Lung (tissue), 12 donors: Measurements from ENCODE around the gene SUGCT. TPM values are rescaled to one million over a fixed set of nuclear protein-coding genes. Genes with fewer than 3 reads are reported as not detected.

Source experiments
- ATAC-seq: fragments of 200-7000 bp; cut with Tn5 transposase; one replicate; pipeline ENCODE4 v1.9.1; 2020; ENCODE audit warnings: moderate number of reproducible peaks; ENCODE audit not compliant: insufficient read depth, low FRiP score
- DNase-seq, 3 donors: peaks; one replicate each; pipeline ENCODE4 v3.0.0-alpha.2; 2013 to 2017
- H3K27ac ChIP-seq, 2 donors: one replicate each; pipeline ENCODE4 v1.5.1; 2013; ENCODE audit warnings: mild to moderate bottlenecking in 2 of 2, moderate library complexity in 2 of 2, control low read depth in 1 of 2, inconsistent platforms in 1 of 2, low read depth in 1 of 2, low read length in 1 of 2
- H3K27me3 ChIP-seq, 3 donors: one replicate each; pipeline ENCODE4 v1.5.1; 2013; ENCODE audit warnings: low read length in 2 of 3; ENCODE audit not compliant: control insufficient read depth in 3 of 3, insufficient read depth in 3 of 3
- H3K36me3 ChIP-seq, 4 donors: one replicate each; pipeline ENCODE4 v1.5.1; 2013; ENCODE audit warnings: low read length in 4 of 4, mild to moderate bottlenecking in 1 of 4, moderate library complexity in 1 of 4; ENCODE audit not compliant: control insufficient read depth in 4 of 4, insufficient read depth in 4 of 4
- H3K4me1 ChIP-seq, 5 donors: one replicate each; pipeline ENCODE4 v1.5.1; 2013; ENCODE audit warnings: low read length in 5 of 5, mild to moderate bottlenecking in 2 of 5, moderate library complexity in 1 of 5; ENCODE audit not compliant: control insufficient read depth in 5 of 5, insufficient read depth in 5 of 5
- H3K4me3 ChIP-seq: one replicate; pipeline ENCODE4 v1.5.1; 2013; ENCODE audit warnings: mild to moderate bottlenecking, control low read depth, moderate library complexity
- H3K9ac ChIP-seq, 2 donors: one replicate each; pipeline ENCODE4 v1.5.1; 2013; ENCODE audit warnings: low read length in 2 of 2, control low read depth in 1 of 2; ENCODE audit not compliant: insufficient read depth in 1 of 2
- H3K9me3 ChIP-seq, 4 donors: one replicate each; pipeline ENCODE4 v1.5.1; 2013; ENCODE audit warnings: low read length in 3 of 4, mild to moderate bottlenecking in 1 of 4, moderate library complexity in 1 of 4; ENCODE audit not compliant: control insufficient read depth in 4 of 4, insufficient read depth in 3 of 4
- WGBS, 2 donors: extraction: QIAGEN DNeasy Blood & Tissue Kit; methylation state at CpG; one replicate each; pipeline ENCODE4 v1.1.7; 2013; 5-methylcytosine and 5-hydroxymethylcytosine counted together
- polyA plus RNA-seq, 2 donors: library from polyadenylated mRNA; stranded (reverse); fragments of 200-250 nt; gene quantifications; one replicate each; pipeline ENCODE4 v1.2.1, GENCODE V29; 2013
- total RNA-seq, 2 donors: library from RNA; depleted of rRNA in 1 of 2; stranded (reverse); fragments of >200 nt in 1 of 2; gene quantifications; one replicate each; pipeline ENCODE4 v1.2.1, GENCODE V29; 2014 to 2021
- TF ChIP-seq, protein P1 (sequence below): IDR thresholded peaks from 2 replicates; pipeline ENCODE4 v1.5.1; 2012; ENCODE audit warnings: mild to moderate bottlenecking; ENCODE audit errors: control extremely low read depth, extremely low read depth
- donor health status: control.
- donor health status: control.
- donor health status: Bipolar disorder and iron deficiency.
- donor health status: healthy.
- donor health status: DM: yes; HTN: yes; CAD: no.

SUGCT gene
- total and polyA plus RNA-seq, 4 donors, result 0.23 to 4.2 (median 1.8) TPM

DNA sequence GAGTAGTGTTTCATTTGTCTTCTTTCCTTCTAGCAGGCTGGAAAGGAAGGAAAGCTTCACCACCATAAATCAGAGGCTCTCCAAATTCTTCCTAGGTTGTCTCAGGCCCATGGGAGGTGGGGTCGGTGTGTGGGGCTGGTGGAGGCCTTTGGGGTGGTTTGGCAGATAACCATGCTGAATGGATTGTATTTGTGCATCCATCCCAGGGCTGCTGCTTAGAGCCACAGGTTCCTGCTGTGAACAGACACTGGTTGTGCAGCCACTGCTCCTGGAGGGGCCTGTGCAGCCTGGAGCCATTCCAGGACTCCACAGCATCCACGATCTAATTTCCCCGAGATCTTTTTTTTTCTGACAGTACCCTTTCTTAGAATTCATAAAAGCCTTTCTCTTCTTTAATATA, 741.8 kb downstream of the SUGCT start:
- H3K9me3 ChIP-seq, result peaks cover 0 to 4% (median under 1%) of the 10 kb centered on the region in 4 donors
- H3K27me3 ChIP-seq, result no peaks in the 10 kb centered on the region
- TF ChIP-seq, protein P1, sequence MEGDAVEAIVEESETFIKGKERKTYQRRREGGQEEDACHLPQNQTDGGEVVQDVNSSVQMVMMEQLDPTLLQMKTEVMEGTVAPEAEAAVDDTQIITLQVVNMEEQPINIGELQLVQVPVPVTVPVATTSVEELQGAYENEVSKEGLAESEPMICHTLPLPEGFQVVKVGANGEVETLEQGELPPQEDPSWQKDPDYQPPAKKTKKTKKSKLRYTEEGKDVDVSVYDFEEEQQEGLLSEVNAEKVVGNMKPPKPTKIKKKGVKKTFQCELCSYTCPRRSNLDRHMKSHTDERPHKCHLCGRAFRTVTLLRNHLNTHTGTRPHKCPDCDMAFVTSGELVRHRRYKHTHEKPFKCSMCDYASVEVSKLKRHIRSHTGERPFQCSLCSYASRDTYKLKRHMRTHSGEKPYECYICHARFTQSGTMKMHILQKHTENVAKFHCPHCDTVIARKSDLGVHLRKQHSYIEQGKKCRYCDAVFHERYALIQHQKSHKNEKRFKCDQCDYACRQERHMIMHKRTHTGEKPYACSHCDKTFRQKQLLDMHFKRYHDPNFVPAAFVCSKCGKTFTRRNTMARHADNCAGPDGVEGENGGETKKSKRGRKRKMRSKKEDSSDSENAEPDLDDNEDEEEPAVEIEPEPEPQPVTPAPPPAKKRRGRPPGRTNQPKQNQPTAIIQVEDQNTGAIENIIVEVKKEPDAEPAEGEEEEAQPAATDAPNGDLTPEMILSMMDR, result no peak
- no peaks in the 10 kb centered on the region for H3K36me3 ChIP-seq
- H3K27ac ChIP-seq, result no peak overlapping the region
- no peak overlapping the region for H3K9ac ChIP-seq
- DNase-seq (no peak), ATAC-seq (no peak)
- 87% methylated on average over 3 of the region's 3 CpGs for WGBS, 2 donors
- H3K4me1 ChIP-seq, result no peaks in the 10 kb centered on the region
- H3K4me3 ChIP-seq, result no peak overlapping the region

DNA sequence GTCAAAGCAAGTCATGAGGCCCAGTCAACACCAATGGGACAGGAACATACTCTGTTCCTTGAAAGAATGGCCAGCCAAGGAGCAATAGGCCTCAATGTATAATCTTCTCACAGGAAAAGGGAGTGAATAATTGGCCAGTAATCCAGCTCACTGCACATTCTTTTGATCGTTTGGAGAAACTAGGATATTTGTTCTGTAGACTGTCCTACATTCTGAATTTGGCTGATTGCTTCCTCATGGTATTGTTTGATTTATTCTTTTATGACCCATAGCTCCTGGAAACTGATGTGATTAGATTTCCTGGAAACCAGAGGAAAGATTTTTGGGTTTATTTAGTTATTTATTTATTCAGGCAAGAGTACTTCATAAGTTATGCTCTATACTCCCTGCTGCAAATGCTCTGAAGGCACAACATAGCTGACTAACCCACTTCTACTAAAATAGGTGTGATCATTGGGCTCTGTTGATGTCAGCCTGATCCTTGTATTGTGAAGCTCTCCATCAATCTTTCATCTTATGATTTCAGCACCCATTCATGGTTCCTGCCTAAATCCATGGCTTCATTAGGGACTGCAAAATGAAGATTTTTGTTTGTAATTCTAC, 745.2 kb downstream of the SUGCT start:
- H3K27ac ChIP-seq, result no peak overlapping the region
- WGBS, 2 donors, result 48 to 71% methylated on average over 1 of the region's 1 CpG

DNA sequence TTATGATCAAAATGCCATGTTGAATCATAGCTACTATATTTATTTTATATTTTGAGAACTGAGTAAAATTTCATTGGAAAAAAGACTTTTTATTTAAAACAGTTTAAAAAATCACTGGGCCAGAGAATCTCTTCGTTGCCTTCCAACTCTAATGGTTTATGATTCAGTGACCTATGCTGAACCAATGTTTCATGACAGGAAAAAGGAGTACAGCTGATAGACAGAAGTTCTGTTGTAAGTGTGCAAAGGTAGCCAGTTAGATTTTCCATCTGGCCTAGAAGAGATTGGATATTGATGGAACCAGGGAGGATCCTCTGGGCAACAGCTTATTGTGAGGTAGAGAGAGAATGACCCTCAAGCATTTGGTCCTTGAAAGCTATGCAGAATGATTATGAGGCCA, 745.8 kb downstream of the SUGCT start:
- TF ChIP-seq, protein P1, result no peak
- no peak for ATAC-seq
- H3K9me3 ChIP-seq, result peaks cover 0 to 4% (median under 1%) of the 10 kb centered on the region in 4 donors
- no peaks in the 10 kb centered on the region for H3K4me1 ChIP-seq
- no peak overlapping the region for H3K4me3 ChIP-seq
- H3K27me3 ChIP-seq, result no peaks in the 10 kb centered on the region
- H3K27ac ChIP-seq, result no peak overlapping the region
- no peak overlapping the region for H3K9ac ChIP-seq
- DNase-seq, result no peak
- WGBS, 2 donors, result 57 to 66% methylated on average over 1 of the region's 1 CpG
- no peaks in the 10 kb centered on the region for H3K36me3 ChIP-seq

More for the DNA sequence above, 745.2 kb downstream of the SUGCT start:
- Histone ChIP-seq H3K27me3 (no peaks in the 10 kb centered on the region), H3K4me1 (no peaks in the 10 kb centered on the region), H3K36me3 (no peaks in the 10 kb centered on the region), H3K9ac (no peak overlapping the region), H3K9me3 (peaks cover 0 to 4% (median 0%) of the 10 kb centered on the region in 4 donors), H3K4me3 (no peak overlapping the region)
- TF ChIP-seq, protein P1, result no peak
- DNase-seq, result no peak
- no peak for ATAC-seq
